GM23338 (cell line): ENCODE results near the gene AIF1L. TPM values are rescaled to one million over a fixed set of nuclear protein-coding genes. Genes with fewer than 3 reads are reported as not detected.

ENCODE experiments used
- ATAC-seq: fragments of 200-7000 bp; cut with Tn5 transposase; 3 replicates; pipeline ENCODE4 v1.9.1; 2020
- DNase-seq: peaks from one replicate; pipeline ENCODE4 v3.0.0-alpha.2; 2015; ENCODE audit warnings: low spot score
- H2AFZ ChIP-seq: fragments of 200-600 bp; sonication (generic); 2 replicates; pipeline ENCODE4 v1.8.0; 2016; ENCODE audit warnings: antibody characterized with exemption, mild to moderate bottlenecking, moderate library complexity
- H3F3A ChIP-seq: fragments of 200-600 bp; sonication (generic); replicated peaks from 2 replicates; pipeline ENCODE4 v1.8.0; 2017; ENCODE audit warnings: antibody characterized with exemption, mixed run types, low read depth
- H3K27ac ChIP-seq: fragments of 200-600 bp; sonication (generic); 2 replicates; pipeline ENCODE4 v1.6.1; 2016; ENCODE audit warnings: low read depth
- H3K27me3 ChIP-seq: fragments of 200-600 bp; sonication (generic); 2 replicates; pipeline ENCODE4 v1.8.0; 2016; ENCODE audit warnings: mild to moderate bottlenecking, mixed run types, moderate library complexity; ENCODE audit not compliant: insufficient read depth
- H3K36me3 ChIP-seq: fragments of 200-600 bp; sonication (generic); 2 replicates; pipeline ENCODE4 v1.8.0; 2016; ENCODE audit warnings: mild to moderate bottlenecking; ENCODE audit not compliant: insufficient read depth
- H3K4me1 ChIP-seq: fragments of 200-600 bp; sonication (generic); 2 replicates; pipeline ENCODE4 v1.8.0; 2016; ENCODE audit warnings: mild to moderate bottlenecking, moderate library complexity; ENCODE audit not compliant: insufficient read depth
- H3K4me2 ChIP-seq: fragments of 200-600 bp; sonication (generic); 2 replicates; pipeline ENCODE4 v1.7.1; 2017; ENCODE audit warnings: mixed run types
- H3K4me3 ChIP-seq: fragments of 200-600 bp; sonication (generic); 2 replicates; pipeline ENCODE4 v1.6.1; 2016; ENCODE audit warnings: mixed run types
- H3K79me2 ChIP-seq: fragments of 200-600 bp; sonication (generic); replicated peaks from 2 replicates; pipeline ENCODE4 v1.8.0; 2017; ENCODE audit warnings: mild to moderate bottlenecking; ENCODE audit not compliant: insufficient read depth
- H3K9me2 ChIP-seq: fragments of 200-600 bp; sonication (generic); 2 replicates; pipeline ENCODE4 v1.8.0; 2017; ENCODE audit not compliant: insufficient read depth
- H4K20me1 ChIP-seq: fragments of 200-600 bp; sonication (generic); replicated peaks from 2 replicates; pipeline ENCODE4 v1.8.0; 2017; ENCODE audit warnings: mild to moderate bottlenecking; ENCODE audit not compliant: insufficient read depth
- H3K27ac Mint-ChIP-seq: 2 replicates; pipeline ENCODE4 v1.8.0; 2020; ENCODE audit warnings: inconsistent platforms, mild to moderate bottlenecking, moderate library complexity, mixed read lengths
- H3K27me3 Mint-ChIP-seq: 3 replicates; pipeline ENCODE4 v1.8.0; 2022; ENCODE audit warnings: low read depth, mild to moderate bottlenecking, moderate library complexity, mixed read lengths, inconsistent platforms; ENCODE audit not compliant: insufficient read depth, poor library complexity
- H3K36me3 Mint-ChIP-seq: 3 replicates; pipeline ENCODE4 v1.8.0; 2021; ENCODE audit warnings: low read depth, mild to moderate bottlenecking, inconsistent platforms, moderate library complexity, mixed read lengths
- H3K4me1 Mint-ChIP-seq: 3 replicates; pipeline ENCODE4 v1.8.0; 2020; ENCODE audit warnings: mild to moderate bottlenecking, inconsistent platforms, mixed read lengths
- H3K4me3 Mint-ChIP-seq: 3 replicates; pipeline ENCODE4 v1.8.0; 2021; ENCODE audit warnings: moderate library complexity, mild to moderate bottlenecking, inconsistent platforms, mixed read lengths
- H3K9me3 Mint-ChIP-seq: 3 replicates; pipeline ENCODE4 v1.8.0; 2020; ENCODE audit warnings: moderate library complexity, mild to moderate bottlenecking, inconsistent platforms, mixed read lengths
- CREB1 ChIP-seq: fragments of 250-450 bp; sonication (Bioruptor Pico); IDR thresholded peaks from 2 replicates; pipeline ENCODE4 v1.5.0; 2020; ENCODE audit warnings: low read depth, mild to moderate bottlenecking, moderate library complexity
- EZH2 ChIP-seq: fragments of 200-600 bp; sonication (generic); IDR thresholded peaks from one replicate; pipeline ENCODE4 v1.8.0; 2017; ENCODE audit warnings: antibody characterized with exemption, mild to moderate bottlenecking, low read depth; ENCODE audit not compliant: unreplicated experiment
- EZH2phosphoT487 ChIP-seq: fragments of 200-600 bp; sonication (generic); IDR thresholded peaks from one replicate; pipeline ENCODE4 v1.8.1; 2018; ENCODE audit warnings: antibody characterized with exemption; ENCODE audit not compliant: unreplicated experiment
- JUNB ChIP-seq: IDR thresholded peaks from one replicate; pipeline ENCODE4 v1.6.1; 2016; ENCODE audit warnings: antibody characterized with exemption; ENCODE audit not compliant: unreplicated experiment
- NANOG ChIP-seq: IDR thresholded peaks from 2 replicates; pipeline ENCODE4 v1.6.1; 2016; ENCODE audit warnings: antibody characterized with exemption, borderline replicate concordance
- POLR2AphosphoS5 ChIP-seq: IDR thresholded peaks from 2 replicates; pipeline ENCODE4 v1.6.1; 2016; ENCODE audit warnings: antibody characterized with exemption, low read depth
- REST ChIP-seq: IDR thresholded peaks from one replicate; pipeline ENCODE4 v1.6.1; 2018; ENCODE audit warnings: antibody characterized with exemption; ENCODE audit not compliant: unreplicated experiment
- STAT1 ChIP-seq: IDR thresholded peaks from one replicate; pipeline ENCODE4 v1.6.1; 2016; ENCODE audit warnings: antibody characterized with exemption; ENCODE audit not compliant: unreplicated experiment
- ZNF114 ChIP-seq: fragments of 250-450 bp; sonication (Bioruptor Pico); IDR thresholded peaks from 2 replicates; pipeline ENCODE4 v1.5.0; 2020; ENCODE audit warnings: mild to moderate bottlenecking, moderate library complexity
- ZNF331 ChIP-seq: fragments of 250-450 bp; sonication (Bioruptor Pico); IDR thresholded peaks from 2 replicates; pipeline ENCODE4 v1.5.0; 2020; ENCODE audit warnings: low read depth, mild to moderate bottlenecking, moderate library complexity
- ZNF462 ChIP-seq: fragments of 250-450 bp; sonication (Bioruptor Pico); IDR thresholded peaks from 2 replicates; pipeline ENCODE4 v1.5.0; 2020; ENCODE audit warnings: mild to moderate bottlenecking, moderate library complexity
- polyA plus RNA-seq: library from polyadenylated mRNA; unstranded; fragments of >200 nt; fragmentation: Nextera tagmentation; extraction: Ambion mirVana; gene quantifications from 2 replicates; pipeline ENCODE4 v1.2.1, GENCODE V29; 2016
- total RNA-seq: library from RNA; depleted of rRNA; stranded (reverse); fragments of >200 nt; shearing (Covaris generic); gene quantifications from 2 replicates; pipeline ENCODE4 v1.2.3, GENCODE V29; 2014
- TF ChIP-seq, protein P1 (sequence below), 2 experiments: fragments of 200-600 bp in 1 of 2; sonication (generic) in 1 of 2; conservative IDR thresholded peaks; 2 replicates each; pipeline versions ENCODE4 v1.5.1 to v1.6.1; 2016 to 2017; ENCODE audit warnings: antibody characterized with exemption in 2 of 2, low read depth in 2 of 2, mild to moderate bottlenecking in 2 of 2, moderate library complexity in 1 of 2
- TF ChIP-seq, protein P2 (sequence below): IDR thresholded peaks from 2 replicates; pipeline ENCODE4 v1.6.1; 2016; ENCODE audit warnings: antibody characterized with exemption

AIF1L gene
- total and polyA plus RNA-seq, 2 experiments from 2014 or later: 76.4 to 87.8 TPM

GRCh38 chr9:131049829-131050715 is 46.3 kb upstream of the AIF1L start:
- Mint-ChIP-seq H3K27ac (no peak overlapping the region), H3K27me3 (peaks cover 1% of the 10 kb centered on the region), H3K4me1 (no peaks in the 10 kb centered on the region), H3K9me3 (no peaks in the 10 kb centered on the region; the same call in 2 of the 3 replicates), H3K36me3 (peaks cover 6% of the 10 kb centered on the region), H3K4me3 (no peak overlapping the region)
- TF ChIP-seq REST (no peak), NANOG (no peak), JUNB (no peak), STAT1 (no peak), POLR2AphosphoS5 (no peak), CREB1 (CRISPR knock-in tag) (no peak), EZH2 (no peak), ZNF114 (no peak), EZH2phosphoT487 (no peak), ZNF331 (CRISPR knock-in tag) (no peak), ZNF462 (CRISPR knock-in tag) (no peak)
- TF ChIP-seq, protein P1, sequence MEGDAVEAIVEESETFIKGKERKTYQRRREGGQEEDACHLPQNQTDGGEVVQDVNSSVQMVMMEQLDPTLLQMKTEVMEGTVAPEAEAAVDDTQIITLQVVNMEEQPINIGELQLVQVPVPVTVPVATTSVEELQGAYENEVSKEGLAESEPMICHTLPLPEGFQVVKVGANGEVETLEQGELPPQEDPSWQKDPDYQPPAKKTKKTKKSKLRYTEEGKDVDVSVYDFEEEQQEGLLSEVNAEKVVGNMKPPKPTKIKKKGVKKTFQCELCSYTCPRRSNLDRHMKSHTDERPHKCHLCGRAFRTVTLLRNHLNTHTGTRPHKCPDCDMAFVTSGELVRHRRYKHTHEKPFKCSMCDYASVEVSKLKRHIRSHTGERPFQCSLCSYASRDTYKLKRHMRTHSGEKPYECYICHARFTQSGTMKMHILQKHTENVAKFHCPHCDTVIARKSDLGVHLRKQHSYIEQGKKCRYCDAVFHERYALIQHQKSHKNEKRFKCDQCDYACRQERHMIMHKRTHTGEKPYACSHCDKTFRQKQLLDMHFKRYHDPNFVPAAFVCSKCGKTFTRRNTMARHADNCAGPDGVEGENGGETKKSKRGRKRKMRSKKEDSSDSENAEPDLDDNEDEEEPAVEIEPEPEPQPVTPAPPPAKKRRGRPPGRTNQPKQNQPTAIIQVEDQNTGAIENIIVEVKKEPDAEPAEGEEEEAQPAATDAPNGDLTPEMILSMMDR (conservative IDR thresholded peaks at IDR 0.05; ENCODE audit: low read depth in 2 of 2): no peak
- TF ChIP-seq, protein P2, sequence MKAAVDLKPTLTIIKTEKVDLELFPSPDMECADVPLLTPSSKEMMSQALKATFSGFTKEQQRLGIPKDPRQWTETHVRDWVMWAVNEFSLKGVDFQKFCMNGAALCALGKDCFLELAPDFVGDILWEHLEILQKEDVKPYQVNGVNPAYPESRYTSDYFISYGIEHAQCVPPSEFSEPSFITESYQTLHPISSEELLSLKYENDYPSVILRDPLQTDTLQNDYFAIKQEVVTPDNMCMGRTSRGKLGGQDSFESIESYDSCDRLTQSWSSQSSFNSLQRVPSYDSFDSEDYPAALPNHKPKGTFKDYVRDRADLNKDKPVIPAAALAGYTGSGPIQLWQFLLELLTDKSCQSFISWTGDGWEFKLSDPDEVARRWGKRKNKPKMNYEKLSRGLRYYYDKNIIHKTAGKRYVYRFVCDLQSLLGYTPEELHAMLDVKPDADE: no peak
- H3K27ac ChIP-seq: no peak overlapping the region
- H3F3A ChIP-seq: no peaks in the 10 kb centered on the region
- H3K36me3 ChIP-seq: no peaks in the 10 kb centered on the region
- DNase-seq: no peak
- H3K27me3 ChIP-seq: no peaks in the 10 kb centered on the region
- no peaks in the 10 kb centered on the region for H3K4me1 ChIP-seq
- no peaks in the 10 kb centered on the region for H3K79me2 ChIP-seq
- no peak for ATAC-seq
- no peaks in the 10 kb centered on the region for H4K20me1 ChIP-seq
- H3K4me3 ChIP-seq: no peak overlapping the region
- H2AFZ ChIP-seq: no peak overlapping the region
- H3K4me2 ChIP-seq: no peak overlapping the region
- no peaks in the 10 kb centered on the region for H3K9me2 ChIP-seq
